ENCODE results near the gene SCEL.

GRCh38 chr13:77687799-77688198 is 152.3 kb downstream of the SCEL start:
- TF ChIP-seq CTCF (conservative IDR thresholded peaks at IDR 0.05; ENCODE audit: low read length) (no peak), EZH2phosphoT487 (IDR thresholded peaks at IDR 0.05; ENCODE audit: borderline replicate concordance, low read depth, low read length) (no peak)
